AG04449 (cell line): ENCODE data around the gene NRXN2.
"Not testable (repeated sequence)": the region's sequence is repeated elsewhere in the genome, so short reads cannot be mapped to it uniquely, and the experiment has no call there.

Experiments used
- CTCF ChIA-PET: fragments of 350-600 bp; formaldehyde crosslinking; extraction: SDS; loops from one replicate; lab custom pipeline; 2021; ENCODE audit warnings: antibody characterized with exemption; lab: Yijun Ruan, JAX
- POLR2A ChIA-PET: fragments of 400-600, 350-600 bp; formaldehyde crosslinking; extraction: SDS; loops from one replicate; lab custom pipeline; 2020; ENCODE audit warnings: antibody characterized with exemption, inconsistent platforms; lab: Yijun Ruan, JAX
- DNase-seq: peaks from one replicate; pipeline ENCODE4 v3.0.0-alpha.2; 2010; ENCODE audit warnings: low read depth, low spot score
- H3K4me3 ChIP-seq: 2 replicates; pipeline ENCODE4 v1.5.1; 2011; ENCODE audit warnings: low read depth, mild to moderate bottlenecking, control low read depth, low read length
- TF ChIP-seq, protein P1 (sequence below): IDR thresholded peaks from one replicate; pipeline ENCODE4 v1.5.1; 2011; ENCODE audit warnings: mild to moderate bottlenecking, moderate library complexity, low read length, control low read depth, inconsistent platforms; ENCODE audit not compliant: insufficient read depth; ENCODE audit errors: missing control alignments

The NRXN2 gene

DNA sequence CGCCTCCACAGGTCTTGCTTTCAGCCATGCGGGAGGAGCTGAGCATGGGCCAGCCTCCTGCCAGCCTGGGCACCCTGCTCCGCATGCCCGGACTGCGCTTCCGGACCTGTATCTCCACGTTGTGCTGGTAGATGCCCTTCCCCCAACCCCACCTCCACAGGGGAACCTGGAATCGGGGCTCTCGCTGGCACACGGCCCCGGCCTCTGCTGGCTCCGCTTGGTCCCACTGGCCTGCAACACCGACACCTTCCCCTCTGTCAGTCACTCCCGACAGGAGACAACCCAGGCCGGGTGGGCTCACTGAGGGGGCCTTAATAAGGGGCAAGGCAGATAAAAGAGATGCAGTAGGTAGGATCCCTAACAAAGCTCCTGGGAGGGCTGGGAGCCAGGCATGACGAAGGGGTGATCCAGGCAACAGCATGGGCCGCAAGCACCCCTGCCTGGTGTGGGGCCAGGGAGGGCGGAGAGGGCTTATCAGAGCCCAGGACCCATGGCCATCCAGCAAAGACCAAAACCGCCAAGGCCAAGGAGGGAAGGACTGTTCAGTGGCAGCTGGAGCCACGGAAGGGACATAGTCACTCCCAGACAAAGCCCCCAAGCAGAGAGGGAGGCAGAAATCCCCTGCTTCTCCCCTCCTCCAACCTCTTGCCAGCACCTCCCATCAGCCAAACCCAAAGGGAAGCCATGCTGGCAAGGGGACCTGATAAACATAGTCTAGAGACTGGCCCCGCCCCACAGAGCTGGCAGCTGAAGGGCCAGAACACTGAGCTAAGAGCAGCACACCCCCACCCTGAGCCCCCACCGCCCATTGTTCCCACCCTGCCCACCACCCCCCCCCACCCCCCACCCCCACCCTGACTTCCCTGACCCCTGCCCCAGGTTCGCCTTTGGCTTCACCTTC lies 124.0 kb downstream of the NRXN2 start:
- ChIA-PET CTCF (interaction anchor here (1.3 kb wide), 1 partner anchor 89 kb away, joined by 3 read pairs; no protein-coding TSS in a partner anchor), POLR2A (no interaction called here)
- DNase-seq: no peak
- H3K4me3 ChIP-seq: no peak overlapping the region
- TF ChIP-seq, protein P1, sequence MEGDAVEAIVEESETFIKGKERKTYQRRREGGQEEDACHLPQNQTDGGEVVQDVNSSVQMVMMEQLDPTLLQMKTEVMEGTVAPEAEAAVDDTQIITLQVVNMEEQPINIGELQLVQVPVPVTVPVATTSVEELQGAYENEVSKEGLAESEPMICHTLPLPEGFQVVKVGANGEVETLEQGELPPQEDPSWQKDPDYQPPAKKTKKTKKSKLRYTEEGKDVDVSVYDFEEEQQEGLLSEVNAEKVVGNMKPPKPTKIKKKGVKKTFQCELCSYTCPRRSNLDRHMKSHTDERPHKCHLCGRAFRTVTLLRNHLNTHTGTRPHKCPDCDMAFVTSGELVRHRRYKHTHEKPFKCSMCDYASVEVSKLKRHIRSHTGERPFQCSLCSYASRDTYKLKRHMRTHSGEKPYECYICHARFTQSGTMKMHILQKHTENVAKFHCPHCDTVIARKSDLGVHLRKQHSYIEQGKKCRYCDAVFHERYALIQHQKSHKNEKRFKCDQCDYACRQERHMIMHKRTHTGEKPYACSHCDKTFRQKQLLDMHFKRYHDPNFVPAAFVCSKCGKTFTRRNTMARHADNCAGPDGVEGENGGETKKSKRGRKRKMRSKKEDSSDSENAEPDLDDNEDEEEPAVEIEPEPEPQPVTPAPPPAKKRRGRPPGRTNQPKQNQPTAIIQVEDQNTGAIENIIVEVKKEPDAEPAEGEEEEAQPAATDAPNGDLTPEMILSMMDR: no peak

- H3K4me3 ChIP-seq: no peak overlapping the region
- DNase-seq: no peak
- POLR2A ChIA-PET: no interaction called here
- CTCF ChIA-PET: interaction anchor here (1.1 kb wide), 1 partner anchor 53 kb away, joined by 5 read pairs; no protein-coding TSS in a partner anchor
- TF ChIP-seq, protein P1: no peak
These were observed 124.7 kb downstream of the NRXN2 start for GRCh38 chr11:64598106-64598796.

GRCh38 chr11:64597671-64598101 lies 125.3 kb downstream of the NRXN2 start:
- TF ChIP-seq, protein P1: no peak
- ChIA-PET CTCF (interaction anchor here (1.1 kb wide), 1 partner anchor 54 kb away, joined by 5 read pairs; no protein-coding TSS in a partner anchor), POLR2A (no interaction called here)
- no peak overlapping the region for H3K4me3 ChIP-seq
- no peak for DNase-seq

DNA sequence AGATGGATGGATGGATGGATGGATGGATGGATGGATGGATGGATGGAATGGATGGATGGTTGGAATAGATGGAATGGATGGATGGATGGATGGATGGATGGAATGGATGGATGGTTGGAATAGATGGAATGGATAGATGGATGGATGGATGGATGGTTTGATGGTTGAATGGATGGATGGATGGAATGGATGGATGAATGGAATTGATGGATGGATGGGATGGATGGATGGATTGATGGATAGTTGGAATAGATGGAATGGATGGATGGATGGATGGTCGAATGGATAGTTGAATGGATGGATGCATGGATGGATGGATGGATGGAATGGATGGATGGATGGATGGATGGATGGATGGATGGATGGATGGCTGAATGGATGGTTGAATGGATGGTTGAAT lies 127.1 kb downstream of the NRXN2 start:
- POLR2A ChIA-PET, DNase-seq, H3K4me3 ChIP-seq, CTCF ChIA-PET: not testable (repeated sequence)

- CTCF ChIA-PET: interaction anchor here (1.4 kb wide), 1 partner anchor 145 kb away, joined by 3 read pairs; no protein-coding TSS in a partner anchor
These were observed 128.6 kb downstream of the NRXN2 start for GRCh38 chr11:64594159-64594939.

More at GRCh38 chr11:64594159-64594939, 128.6 kb downstream of the NRXN2 start:
- DNase-seq: no peak
- TF ChIP-seq, protein P1: no peak
- POLR2A ChIA-PET: no interaction called here
- no peak overlapping the region for H3K4me3 ChIP-seq
